Fibroblast of mammary gland (primary cell): ENCODE measurements around the gene PHF21B.

Experiments
- DNase-seq: peaks from one replicate; pipeline ENCODE4 v3.0.0-alpha.2; 2010; ENCODE audit warnings: low read depth
- H3K4me3 ChIP-seq: 2 replicates; pipeline ENCODE4 v1.5.1; 2011; ENCODE audit warnings: low read depth, mild to moderate bottlenecking, low read length, moderate library complexity; ENCODE audit not compliant: control insufficient read depth
- CTCF ChIP-seq: conservative IDR thresholded peaks from 2 replicates; pipeline ENCODE4 v1.5.1; 2011; ENCODE audit warnings: low read depth, low read length, inconsistent platforms; ENCODE audit not compliant: control insufficient read depth, insufficient read depth

The PHF21B gene

GRCh38 chr22:44888491-44889254 lies 121.1 kb downstream of the PHF21B start:
- TF ChIP-seq CTCF = no peak
- DNase-seq = no peak
- no peak overlapping the region for H3K4me3 ChIP-seq

DNA sequence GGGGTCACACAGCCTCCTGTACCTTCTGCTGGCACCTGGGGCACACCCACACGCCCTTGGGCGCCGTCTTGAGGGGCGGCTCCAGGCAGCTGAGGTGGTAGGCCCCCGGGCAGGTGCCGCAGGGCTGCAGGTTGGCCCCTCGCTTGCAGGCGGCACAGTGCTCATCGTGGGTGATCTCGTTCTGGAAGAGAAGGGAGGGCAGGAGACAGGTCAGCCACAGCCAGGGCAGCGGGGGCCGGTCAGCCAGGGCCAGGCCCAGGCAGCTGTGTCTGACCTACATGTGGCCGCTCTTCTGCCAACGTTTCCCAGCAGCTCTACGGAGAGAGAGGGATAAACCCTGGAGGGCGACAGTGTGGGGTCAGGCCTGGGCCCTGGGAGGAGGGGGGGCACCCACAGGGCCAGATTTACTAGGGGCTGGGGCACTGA lies 121.9 kb downstream of the PHF21B start:
- DNase-seq = no peak
- H3K4me3 ChIP-seq = no peak overlapping the region

DNA sequence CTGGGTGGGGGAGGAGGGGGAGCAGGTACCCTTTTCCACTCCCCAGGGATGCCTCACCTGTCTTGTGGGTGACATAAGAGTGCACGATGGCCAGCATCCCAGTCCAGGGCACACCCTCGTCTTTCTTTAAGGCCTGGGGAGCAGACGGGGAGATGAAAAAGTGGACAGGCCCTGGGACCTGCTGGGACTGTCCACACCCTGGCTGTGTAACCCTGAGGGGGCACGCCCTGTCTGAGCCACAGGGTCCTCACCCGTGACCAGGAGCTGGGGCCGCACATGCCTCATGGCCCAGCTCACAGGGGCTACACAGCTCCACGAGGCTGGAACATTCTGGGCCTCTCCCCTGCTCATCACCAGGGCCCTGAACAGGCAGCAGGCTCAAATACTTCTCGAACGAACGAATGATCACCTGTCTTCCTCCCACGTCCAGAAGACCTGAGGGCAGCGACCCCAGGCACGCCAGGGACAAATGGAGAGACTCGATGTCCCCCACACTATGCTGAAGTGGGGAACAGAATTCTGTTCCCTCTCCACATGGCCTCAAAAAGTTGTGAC lies 123.9 kb downstream of the PHF21B start:
- H3K4me3 ChIP-seq = no peak overlapping the region
- no peak for DNase-seq
- no peak for TF ChIP-seq CTCF

More for the DNA sequence above, 121.9 kb downstream of the PHF21B start:
- TF ChIP-seq CTCF = no peak

DNA sequence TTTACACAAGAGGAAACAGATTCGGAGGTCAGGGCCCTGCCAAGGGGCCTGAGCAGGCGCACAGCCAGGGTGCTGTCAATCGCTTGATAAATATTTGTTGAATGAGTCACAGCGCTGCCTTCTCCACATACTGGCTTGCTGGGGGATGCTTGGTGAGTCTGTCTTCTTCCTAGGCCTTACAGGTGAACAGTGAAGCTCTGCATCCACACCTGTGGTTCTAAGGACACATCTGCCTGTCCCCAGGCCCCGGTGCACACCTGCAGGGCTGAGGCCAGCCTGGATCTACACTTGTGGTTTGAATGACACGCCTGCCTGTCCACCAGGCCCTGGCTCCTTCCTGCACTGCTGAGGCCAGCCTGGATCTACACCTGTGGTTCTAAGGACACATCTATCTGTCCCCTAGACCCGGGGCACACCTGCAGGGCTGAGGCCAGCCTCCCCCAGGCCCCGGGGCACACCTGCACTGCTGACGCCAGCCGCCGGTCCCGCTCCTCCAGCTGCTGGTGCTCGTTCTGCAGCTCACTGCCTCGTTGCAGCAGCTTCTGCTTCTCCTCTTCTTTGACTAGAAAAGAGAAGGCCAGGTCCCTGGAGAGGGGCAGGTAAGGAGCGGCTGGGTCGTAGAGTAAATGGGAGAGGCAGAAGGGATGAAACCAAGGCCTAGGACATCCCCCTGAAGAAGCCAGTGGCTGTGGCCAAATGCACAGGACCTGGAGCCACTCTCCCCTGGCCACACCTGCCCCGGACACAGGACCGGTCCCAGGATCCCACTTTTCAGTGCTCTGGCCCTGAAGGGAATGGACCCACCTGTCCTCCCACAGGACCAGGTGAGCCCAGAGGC lies 124.6 kb downstream of the PHF21B start:
- TF ChIP-seq CTCF = no peak
- DNase-seq = no peak
- no peak overlapping the region for H3K4me3 ChIP-seq

GRCh38 chr22:44884562-44884961 lies 125.2 kb downstream of the PHF21B start:
- no peak for DNase-seq
- TF ChIP-seq CTCF = no peak
- no peak overlapping the region for H3K4me3 ChIP-seq

DNA sequence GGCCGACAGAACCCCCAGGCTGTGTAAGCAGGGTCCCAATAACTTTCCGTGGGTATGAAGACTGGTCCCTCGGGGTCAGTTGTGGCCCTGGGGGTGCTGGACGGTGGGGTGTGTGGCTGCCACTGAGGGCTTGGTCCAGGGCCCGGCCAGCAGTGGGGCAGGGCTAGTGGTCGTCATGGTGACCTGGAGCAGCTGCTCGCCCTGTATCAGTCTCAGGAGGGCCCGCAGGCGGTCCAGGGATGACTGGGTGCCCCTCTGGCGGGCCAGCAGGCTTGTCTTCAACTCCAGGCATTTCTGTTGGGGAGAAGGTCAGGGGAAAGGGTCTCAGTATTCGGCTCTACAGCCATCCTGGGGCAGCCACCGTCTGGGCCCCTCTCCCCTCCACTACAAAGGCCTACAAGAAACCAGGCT lies 126.8 kb downstream of the PHF21B start:
- H3K4me3 ChIP-seq = no peak overlapping the region
- no peak for TF ChIP-seq CTCF

More for the DNA sequence above, 126.8 kb downstream of the PHF21B start:
- no peak for DNase-seq
